ENCODE results near the gene PLEKHA8. TPM values are rescaled to one million over a fixed set of nuclear protein-coding genes. Genes with fewer than 3 reads are reported as not detected.

PLEKHA8 gene
- total and polyA plus RNA-seq, 10 of the 15 experiments (the other 5 are each of a cell fraction or from before 2014, with no cell fraction given): 1.1 to 13.2 (median 5.7) TPM

GRCh38 chr7:30026229-30027064, 1.8 kb upstream of the PLEKHA8 start, which contains the start of gene FKBP14 (continued):
- TF ChIP-seq BCLAF1 (IDR thresholded peaks at IDR 0.05) (no peak), IKZF2 (IDR thresholded peaks at IDR 0.05) (peak; percentile 77 to 78; a peak in 3 of 4 replicates), STAT3 (IDR thresholded peaks at IDR 0.05; ENCODE audit: low read depth, low read length) (no peak), MAX (IDR thresholded peaks at IDR 0.05; ENCODE audit: low read depth, low read length) (peak; percentile 77; the same call in 1 of the 2 replicates), CHD2 (IDR thresholded peaks at IDR 0.05; ENCODE audit: borderline replicate concordance, low read depth, low read length) (peak; percentile 94), POLR2AphosphoS5 (IDR thresholded peaks at IDR 0.05; ENCODE audit: low read length) (peak; percentile 85), E4F1 (IDR thresholded peaks at IDR 0.05; ENCODE audit: borderline replicate concordance, partially characterized antibody) (peak; percentile 91), MYB (IDR thresholded peaks at IDR 0.05; ENCODE audit: borderline replicate concordance, low read depth, low read length) (no peak), CBFB (IDR thresholded peaks at IDR 0.05; ENCODE audit: low read depth) (no peak), NRF1 (conservative IDR thresholded peaks at IDR 0.05; ENCODE audit: low read depth, low read length) (no peak), USF2 (IDR thresholded peaks at IDR 0.05; ENCODE audit: borderline replicate concordance, low read depth, low read length) (no peak), SKIL (IDR thresholded peaks at IDR 0.05; ENCODE audit: low read depth, poor library complexity, severe bottlenecking) (peak; percentile 11), SMAD1 (IDR thresholded peaks at IDR 0.05; ENCODE audit: low read depth, partially characterized antibody) (peak; percentile 60), PBX3 (IDR thresholded peaks at IDR 0.05; ENCODE audit: insufficient replicate concordance, low read depth, low read length) (peak; percentile 100), EP300 (IDR thresholded peaks at IDR 0.05; ENCODE audit: borderline replicate concordance in 1 of 2, control insufficient read depth in 1 of 2, low read depth in 2 of 2, low read length in 2 of 2) (0 out of 4 replicates have a peak, but pooled peaks of 1 of the 2 experiments have one; percentile 35), PAX8 (IDR thresholded peaks at IDR 0.05) (no peak)
